HG02970 (cell line): ENCODE data around the gene LRRC63.
A peak's percentile ranks its signal among the peaks of the same experiment; 100 is the strongest.
"Not testable (repeated sequence)": the region's sequence is repeated elsewhere in the genome, so short reads cannot be mapped to it uniquely, and the experiment has no call there.

Experiments used
- ATAC-seq: cut with Tn5 transposase; IDR thresholded peaks from one replicate; pipeline ENCODE4 v1.9.1; 2021; ENCODE audit warnings: mild to moderate bottlenecking, moderate library complexity, moderate number of reproducible peaks; ENCODE audit not compliant: unreplicated experiment, low FRiP score

The LRRC63 gene

GRCh38 chr13:46181377-46181839 is 30.3 kb upstream of the LRRC63 start:
- no peak for ATAC-seq

- peak; percentile 67 for ATAC-seq
Observed at GRCh38 chr13:46181840-46182490, 29.8 kb upstream of the LRRC63 start, which contains the start of gene LCP1. TSS of gene LCP1 (minus strand) at chr13:46182177. CDS start at chr13:46159662, 22,515 bp downstream.

GRCh38 chr13:46182491-46182877 is 29.2 kb upstream of the LRRC63 start:
- ATAC-seq: peak; percentile 10

- ATAC-seq: no peak
Observed at GRCh38 chr13:46183018-46183946, 28.4 kb upstream of the LRRC63 start.

- ATAC-seq: no peak
Observed at GRCh38 chr13:46184277-46184699, 27.4 kb upstream of the LRRC63 start.

- no peak for ATAC-seq
Observed at GRCh38 chr13:46185634-46186033, 26.1 kb upstream of the LRRC63 start.

GRCh38 chr13:46192412-46192811 is 19.3 kb upstream of the LRRC63 start:
- no peak for ATAC-seq

GRCh38 chr13:46195016-46195415 is 16.7 kb upstream of the LRRC63 start:
- no peak for ATAC-seq

GRCh38 chr13:46197299-46198048 is 14.3 kb upstream of the LRRC63 start:
- no peak for ATAC-seq

GRCh38 chr13:46198696-46199193 is 13.0 kb upstream of the LRRC63 start:
- no peak for ATAC-seq

- ATAC-seq: no peak
Observed at GRCh38 chr13:46202188-46202795, 9.4 kb upstream of the LRRC63 start.

- ATAC-seq: no peak
Observed at GRCh38 chr13:46202966-46203365, 8.8 kb upstream of the LRRC63 start.

GRCh38 chr13:46206143-46206542 is 5.6 kb upstream of the LRRC63 start:
- no peak for ATAC-seq

GRCh38 chr13:46207828-46208227 is 3.9 kb upstream of the LRRC63 start:
- ATAC-seq: no peak

GRCh38 chr13:46210362-46211083 is 1.2 kb upstream of the LRRC63 start:
- no peak for ATAC-seq

- no peak for ATAC-seq
Observed at GRCh38 chr13:46211116-46211482, 629 bp upstream of the LRRC63 start.

- no peak for ATAC-seq
Observed at GRCh38 chr13:46213242-46213641, 1.5 kb downstream of the LRRC63 start.

- not testable (repeated sequence) for ATAC-seq
Observed at GRCh38 chr13:46214741-46215140, 3.0 kb downstream of the LRRC63 start.

GRCh38 chr13:46220234-46220633 is 8.5 kb downstream of the LRRC63 start:
- ATAC-seq: not testable (repeated sequence)

- no peak for ATAC-seq
Observed at GRCh38 chr13:46229251-46229650, 17.5 kb downstream of the LRRC63 start.
